Endothelial cell of umbilical vein (primary cell): Measurements from ENCODE around the gene STRBP.

Experiments used
- CTCF ChIP-seq, 2 donors: IDR thresholded peaks; 1 replicate in 1 of 2; 2 replicates in 1 of 2; pipeline ENCODE4 v1.5.1; 2011; ENCODE audit warnings: low read length in 2 of 2, mild to moderate bottlenecking in 2 of 2, moderate library complexity in 2 of 2, control low read depth in 1 of 2, inconsistent platforms in 1 of 2, low read depth in 1 of 2; ENCODE audit not compliant: insufficient read depth in 1 of 2; ENCODE audit errors: extremely low read depth in 1 of 2
- EZH2 ChIP-seq: IDR thresholded peaks from 2 replicates; pipeline ENCODE4 v1.6.1; 2012; ENCODE audit warnings: borderline replicate concordance, low read depth, mild to moderate bottlenecking, moderate library complexity, low read length, inconsistent platforms; ENCODE audit not compliant: severe bottlenecking
- JUN ChIP-seq: IDR thresholded peaks from 2 replicates; pipeline ENCODE4 v1.6.1; 2011; ENCODE audit warnings: borderline replicate concordance, low read depth; ENCODE audit not compliant: insufficient read length, insufficient read depth
- POLR2A ChIP-seq: IDR thresholded peaks from 2 replicates; pipeline ENCODE4 v1.6.1; 2012; ENCODE audit warnings: low read depth, mild to moderate bottlenecking, control low read depth, low read length
- TF ChIP-seq, protein P1 (sequence below): IDR thresholded peaks from 2 replicates; pipeline ENCODE4 v1.6.1; 2011; ENCODE audit not compliant: insufficient read depth, insufficient read length

- TF ChIP-seq CTCF (IDR thresholded peaks at IDR 0.05; ENCODE audit: extremely low read depth in 1 of 2, insufficient read depth in 1 of 2, low read depth in 1 of 2, low read length in 2 of 2) (no peak), EZH2 (no peak), POLR2A (no peak), JUN (no peak)
- TF ChIP-seq, protein P1, sequence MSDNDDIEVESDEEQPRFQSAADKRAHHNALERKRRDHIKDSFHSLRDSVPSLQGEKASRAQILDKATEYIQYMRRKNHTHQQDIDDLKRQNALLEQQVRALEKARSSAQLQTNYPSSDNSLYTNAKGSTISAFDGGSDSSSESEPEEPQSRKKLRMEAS = no peak
Observed at GRCh38 chr9:123162360-123162759, 106.0 kb downstream of the STRBP start.
